Stomach (tissue), 9 donors: ENCODE data around the gene STARD7. TPM values are rescaled to one million over a fixed set of nuclear protein-coding genes. Genes with fewer than 3 reads are reported as not detected.

Experiments
- DNase-seq, 2 donors: peaks; one replicate each; pipeline versions ENCODE4 v3.0.0 to v3.0.0-alpha.2; 2013 to 2019
- H3K27ac ChIP-seq, 5 donors: fragments of 200-600 bp in 4 of 5; sonication (generic) in 4 of 5; one replicate each; pipeline ENCODE4 v1.5.1; 2013 to 2019; ENCODE audit warnings: mild to moderate bottlenecking in 1 of 5, moderate library complexity in 1 of 5
- H3K27me3 ChIP-seq, 3 donors: fragments of 200-600 bp; sonication (generic); one replicate each; pipeline ENCODE4 v1.5.1; 2017 to 2019; ENCODE audit warnings: mixed run types in 1 of 3
- H3K36me3 ChIP-seq, 4 donors: fragments of 200-600 bp; sonication (generic); 1 replicate in 3 of 4; 2 replicates in 1 of 4; pipeline ENCODE4 v1.5.1; 2016 to 2019
- H3K4me1 ChIP-seq, 4 donors: fragments of 200-600 bp; sonication (generic); one replicate each; pipeline ENCODE4 v1.5.1; 2016 to 2019
- H3K4me3 ChIP-seq, 4 donors: fragments of 200-600 bp; sonication (generic) in 3 of 4; one replicate each; pipeline ENCODE4 v1.5.1; 2016 to 2019; ENCODE audit warnings: mild to moderate bottlenecking in 1 of 4
- H3K9me3 ChIP-seq, 4 donors: fragments of 200-600 bp; sonication (generic); one replicate each; pipeline ENCODE4 v1.5.1; 2016 to 2019
- EP300 ChIP-seq: sonication (generic); formaldehyde crosslinking; IDR thresholded peaks from one replicate; pipeline ENCODE4 v1.6.1; 2017; ENCODE audit warnings: antibody characterized with exemption
- POLR2A ChIP-seq, 4 donors: fragments of 450-650 bp; IDR thresholded peaks; one replicate each; pipeline ENCODE4 v1.6.1; 2016; ENCODE audit warnings: antibody characterized with exemption in 4 of 4, control low read depth in 2 of 4, mild to moderate bottlenecking in 1 of 4, moderate library complexity in 1 of 4
- POLR2AphosphoS5 ChIP-seq, 3 donors: sonication (generic); formaldehyde crosslinking; IDR thresholded peaks; one replicate each; pipeline ENCODE4 v1.6.1; 2016; ENCODE audit warnings: antibody characterized with exemption in 3 of 3
- WGBS, 5 donors: extraction: QIAGEN DNeasy Blood & Tissue Kit in 3 of 5; methylation state at CpG; one replicate each; pipeline versions ENCODE4 v1.1.5 to v1.1.7; 2013 to 2018; 5-methylcytosine and 5-hydroxymethylcytosine counted together
- intact Hi-C: fragments of 100-400 bp; cut with DNase I; formaldehyde crosslinking; loops from one replicate; pipeline ENCODE4 v1.15.1; 2023; ENCODE audit warnings: low total_unique reads
- polyA plus RNA-seq, 3 donors: library from polyadenylated mRNA; stranded (reverse); fragments of 200-250 nt; gene quantifications; one replicate each; pipeline ENCODE4 v1.2.3, GENCODE V29; 2013
- total RNA-seq, 5 donors: library from RNA; depleted of rRNA; stranded (reverse); fragments of >200 nt; gene quantifications; one replicate each; pipeline versions ENCODE4 v1.1.0 to v1.2.3, GENCODE V29; 2014 to 2016
- TF ChIP-seq, protein P1 (sequence below), 7 experiments: fragments of 450-650 bp in 4 of 7; fragments of 200-600 bp in 3 of 7; sonication (generic) in 3 of 7; IDR thresholded peaks; one replicate each; pipeline ENCODE4 v1.5.1; 2016 to 2019; ENCODE audit warnings: antibody characterized with exemption in 7 of 7, control low read depth in 2 of 7, mild to moderate bottlenecking in 1 of 7
- donor health status: healthy with polysubstance abuse.
- donor health status: Bipolar disorder and iron deficiency.
- donor health status: healthy.

The STARD7 gene
- total and polyA plus RNA-seq, 8 donors = 30.3 to 165 (median 48.7) TPM

- Histone ChIP-seq H3K4me3 (no peak overlapping the region), H3K27ac (peak overlapping the region in 2 of 5 donors; percentile 14 to 66), H3K4me1 (peaks cover 62 to 97% (median 74%) of the 10 kb centered on the region in 4 donors), H3K36me3 (no peaks in the 10 kb centered on the region), H3K9me3 (no peaks in the 10 kb centered on the region), H3K27me3 (no peaks in the 10 kb centered on the region)
- no peak for DNase-seq
- TF ChIP-seq EP300 (no peak), POLR2AphosphoS5 (IDR thresholded peaks at IDR 0.05) (no peak), POLR2A (IDR thresholded peaks at IDR 0.05) (no peak)
- TF ChIP-seq, protein P1, sequence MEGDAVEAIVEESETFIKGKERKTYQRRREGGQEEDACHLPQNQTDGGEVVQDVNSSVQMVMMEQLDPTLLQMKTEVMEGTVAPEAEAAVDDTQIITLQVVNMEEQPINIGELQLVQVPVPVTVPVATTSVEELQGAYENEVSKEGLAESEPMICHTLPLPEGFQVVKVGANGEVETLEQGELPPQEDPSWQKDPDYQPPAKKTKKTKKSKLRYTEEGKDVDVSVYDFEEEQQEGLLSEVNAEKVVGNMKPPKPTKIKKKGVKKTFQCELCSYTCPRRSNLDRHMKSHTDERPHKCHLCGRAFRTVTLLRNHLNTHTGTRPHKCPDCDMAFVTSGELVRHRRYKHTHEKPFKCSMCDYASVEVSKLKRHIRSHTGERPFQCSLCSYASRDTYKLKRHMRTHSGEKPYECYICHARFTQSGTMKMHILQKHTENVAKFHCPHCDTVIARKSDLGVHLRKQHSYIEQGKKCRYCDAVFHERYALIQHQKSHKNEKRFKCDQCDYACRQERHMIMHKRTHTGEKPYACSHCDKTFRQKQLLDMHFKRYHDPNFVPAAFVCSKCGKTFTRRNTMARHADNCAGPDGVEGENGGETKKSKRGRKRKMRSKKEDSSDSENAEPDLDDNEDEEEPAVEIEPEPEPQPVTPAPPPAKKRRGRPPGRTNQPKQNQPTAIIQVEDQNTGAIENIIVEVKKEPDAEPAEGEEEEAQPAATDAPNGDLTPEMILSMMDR (IDR thresholded peaks at IDR 0.05) = no peak
- 32 to 53% (median 39%) methylated on average over 5 of the region's 5 CpGs for WGBS, 5 donors
- intact Hi-C loops = no loop called here
These were observed 7.3 kb downstream of the STARD7 start for GRCh38 chr2:96201338-96201737.

DNA sequence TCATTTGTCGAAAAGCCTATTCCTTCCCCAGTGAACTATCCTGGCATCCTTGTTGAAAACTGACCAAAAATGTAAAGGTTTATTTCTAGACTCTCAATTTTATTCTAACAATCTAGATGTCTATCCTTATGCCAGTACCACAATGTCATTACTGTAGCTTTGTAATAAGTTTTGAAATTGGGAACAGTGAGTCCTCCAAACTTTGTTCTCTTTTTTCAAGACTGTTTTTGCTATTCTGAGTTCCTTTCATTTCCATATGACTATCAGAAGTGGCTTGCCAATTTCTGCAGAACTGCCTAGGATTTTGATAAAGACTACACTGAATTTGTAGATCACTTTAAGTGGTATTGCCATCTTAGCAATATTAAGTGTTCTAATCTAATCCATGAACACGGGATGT lies 9.7 kb downstream of the STARD7 start:
- peaks cover 3 to 16% (median 14%) of the 10 kb centered on the region in 4 donors for H3K36me3 ChIP-seq
- DNase-seq = no peak
- H3K27me3 ChIP-seq = no peaks in the 10 kb centered on the region
- 81 to 89% (median 88%) methylated on average over 2 of the region's 2 CpGs for WGBS, 5 donors
- intact Hi-C loops = no loop called here
- H3K4me3 ChIP-seq = no peak overlapping the region
- no peaks in the 10 kb centered on the region for H3K9me3 ChIP-seq
- TF ChIP-seq, protein P1 (IDR thresholded peaks at IDR 0.05) = no peak
- no peak for TF ChIP-seq POLR2AphosphoS5 (IDR thresholded peaks at IDR 0.05)
- TF ChIP-seq EP300 = no peak
- no peak for TF ChIP-seq POLR2A (IDR thresholded peaks at IDR 0.05)
- H3K27ac ChIP-seq = no peak overlapping the region
- peaks cover 39 to 83% (median 54%) of the 10 kb centered on the region in 4 donors for H3K4me1 ChIP-seq

GRCh38 chr2:96197546-96198255 lies 10.9 kb downstream of the STARD7 start:
- Histone ChIP-seq H3K36me3 (peaks cover 12 to 28% (median 26%) of the 10 kb centered on the region in 4 donors), H3K27ac (no peak overlapping the region), H3K27me3 (no peaks in the 10 kb centered on the region), H3K9me3 (no peaks in the 10 kb centered on the region), H3K4me1 (peaks cover 27 to 71% (median 43%) of the 10 kb centered on the region in 4 donors), H3K4me3 (no peak overlapping the region)
- TF ChIP-seq POLR2A (IDR thresholded peaks at IDR 0.05) (no peak), POLR2AphosphoS5 (IDR thresholded peaks at IDR 0.05) (no peak), EP300 (no peak)
- TF ChIP-seq, protein P1 (IDR thresholded peaks at IDR 0.05) = no peak
- intact Hi-C loops = no loop called here
- WGBS, 5 donors = 80 to 94% (median 88%) methylated on average over 5 of the region's 5 CpGs
- DNase-seq = no peak

DNA sequence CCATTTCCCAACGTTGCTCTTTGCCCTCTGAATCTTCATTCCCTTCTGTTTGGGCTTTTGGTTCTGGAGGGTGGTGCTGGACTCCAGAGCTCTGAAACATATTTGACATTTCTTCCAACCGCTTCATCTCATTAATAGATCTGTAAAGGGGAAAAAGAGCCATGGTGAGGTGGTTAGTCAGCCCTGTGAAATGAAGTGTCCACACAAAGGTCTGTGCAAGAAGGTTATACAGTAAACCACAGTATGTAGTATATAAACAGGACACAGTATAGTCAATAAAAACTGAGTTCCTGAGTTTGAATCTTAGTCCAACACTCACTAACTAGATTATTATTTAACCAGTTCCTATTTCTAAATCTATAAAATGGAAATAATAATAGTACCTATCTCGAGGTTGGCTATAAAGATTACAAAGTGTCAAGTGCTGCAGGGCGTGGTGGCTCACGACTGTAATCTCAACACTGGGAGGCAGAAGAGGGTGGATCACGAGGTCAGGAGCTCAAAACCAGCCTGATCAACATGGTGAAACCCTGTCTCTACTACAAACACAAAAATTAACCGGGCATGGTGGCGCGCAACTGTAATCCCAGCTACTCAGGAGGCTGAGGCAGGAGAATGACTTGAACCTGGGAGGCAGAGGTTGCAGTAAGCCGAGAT lies 13.1 kb downstream of the STARD7 start:
- TF ChIP-seq EP300 (no peak), POLR2AphosphoS5 (IDR thresholded peaks at IDR 0.05) (no peak), POLR2A (IDR thresholded peaks at IDR 0.05) (no peak)
- TF ChIP-seq, protein P1 (IDR thresholded peaks at IDR 0.05) = no peak
- H3K27ac ChIP-seq = no peak overlapping the region
- 59 to 72% (median 61%) methylated on average over 10 of the region's 10 CpGs for WGBS, 5 donors

More for the DNA sequence above, 13.1 kb downstream of the STARD7 start:
- Histone ChIP-seq H3K9me3 (no peaks in the 10 kb centered on the region), H3K27me3 (no peaks in the 10 kb centered on the region), H3K4me3 (no peak overlapping the region), H3K4me1 (peaks cover 8 to 50% (median 21%) of the 10 kb centered on the region in 4 donors), H3K36me3 (peaks cover 32 to 50% (median 48%) of the 10 kb centered on the region in 4 donors)
- DNase-seq = peak in 1 of 2 donors; percentile 24
- intact Hi-C loops = no loop called here
